PC-9 (cell line): ENCODE results near the gene BMS1. TPM values are rescaled to one million over a fixed set of nuclear protein-coding genes. Genes with fewer than 3 reads are reported as not detected.

Source experiments
- BruUV-seq: library from RNA; stranded (reverse); fragments of 400-500 nt; replicated peaks from 2 replicates; lab custom pipeline; 2021; lab: Mats Ljungman, UMichigan
- CTCF ChIA-PET: fragments of 300-600 bp; sonication (Branson Sonifier 250); formaldehyde crosslinking; loops from one replicate; lab custom pipeline; 2022; ENCODE audit warnings: antibody characterized with exemption; lab: Charles Lee
- POLR2A ChIA-PET: fragments of 300-600 bp; sonication (Branson Sonifier 250); formaldehyde crosslinking; loops from one replicate; lab custom pipeline; 2022; ENCODE audit warnings: antibody characterized with exemption; ENCODE audit not compliant: unreplicated experiment; lab: Charles Lee
- DNase-seq, 2 experiments: peaks; one replicate each; pipeline versions ENCODE4 v3.0.0 to v3.0.0-alpha.2; 2015 to 2022; ENCODE audit warnings: mixed read lengths in 1 of 2
- H2AFZ ChIP-seq: fragments of 200-600 bp; sonication (generic); 2 replicates; pipeline ENCODE4 v1.8.1; 2017; ENCODE audit warnings: antibody characterized with exemption
- H3F3A ChIP-seq: fragments of 200-600 bp; sonication (generic); 2 replicates; pipeline ENCODE4 v1.8.1; 2017; ENCODE audit warnings: antibody characterized with exemption, mild to moderate bottlenecking, low read depth; ENCODE audit not compliant: insufficient read depth
- H3K27ac ChIP-seq: fragments of 200-600 bp; sonication (generic); 2 replicates; pipeline ENCODE4 v1.6.1; 2016; ENCODE audit warnings: mixed run types
- H3K27me3 ChIP-seq: fragments of 200-600 bp; sonication (generic); 2 replicates; pipeline ENCODE4 v1.6.1; 2016; ENCODE audit warnings: low read depth, mixed run types; ENCODE audit not compliant: insufficient read depth
- H3K36me3 ChIP-seq: fragments of 200-600 bp; sonication (generic); 2 replicates; pipeline ENCODE4 v1.6.1; 2016; ENCODE audit warnings: low read depth, mixed run types
- H3K4me1 ChIP-seq: fragments of 200-600 bp; sonication (generic); replicated peaks from 2 replicates; pipeline ENCODE4 v1.6.1; 2016; ENCODE audit warnings: mixed run types; ENCODE audit not compliant: insufficient read depth
- H3K4me2 ChIP-seq: fragments of 200-600 bp; sonication (generic); 2 replicates; pipeline ENCODE4 v1.6.1; 2017; ENCODE audit warnings: mixed run types
- H3K4me3 ChIP-seq: fragments of 200-600 bp; sonication (generic); 2 replicates; pipeline ENCODE4 v1.6.1; 2016; ENCODE audit warnings: mixed run types
- H3K79me2 ChIP-seq: fragments of 200-600 bp; sonication (generic); 2 replicates; pipeline ENCODE4 v1.6.1; 2017; ENCODE audit warnings: low read depth, mixed run types
- H3K9me2 ChIP-seq: fragments of 200-600 bp; sonication (generic); 2 replicates; pipeline ENCODE4 v1.8.1; 2017; ENCODE audit warnings: mild to moderate bottlenecking; ENCODE audit not compliant: insufficient read depth
- H3K9me3 ChIP-seq: fragments of 200-600 bp; sonication (generic); 2 replicates; pipeline ENCODE4 v1.8.1; 2016; ENCODE audit warnings: low read depth; ENCODE audit not compliant: insufficient read depth
- H4K20me1 ChIP-seq: fragments of 200-600 bp; sonication (generic); 2 replicates; pipeline ENCODE4 v1.8.1; 2017; ENCODE audit not compliant: insufficient read depth
- CTCF ChIP-seq: fragments of 200-600 bp; sonication (generic); conservative IDR thresholded peaks from 2 replicates; pipeline ENCODE4 v1.6.1; 2017; ENCODE audit warnings: mixed run types, antibody characterized with exemption, mild to moderate bottlenecking, moderate library complexity
- EZH2 ChIP-seq: fragments of 200-600 bp; sonication (generic); IDR thresholded peaks from 2 replicates; pipeline ENCODE4 v1.8.0; 2017; ENCODE audit warnings: antibody characterized with exemption, low read depth
- intact Hi-C: fragments of 100-400 bp; cut with micrococcal nuclease; formaldehyde crosslinking; loops from one replicate; pipeline ENCODE4 v1.10.0; 2022; ENCODE audit not compliant: unreplicated experiment
- total RNA-seq: library from RNA; stranded (reverse); gene quantifications from 2 replicates; pipeline ENCODE4 v1.2.3, GENCODE V29; 2021

BMS1 gene
- total RNA-seq, 1 experiment from 2014 or later, result 20.0 TPM

GRCh38 chr10:42776681-42777080 lies 5.9 kb upstream of the BMS1 start:
- 0 out of 2 replicates have a peak, but pooled peaks cover 2% of the 10 kb centered on the region for H3K79me2 ChIP-seq
- BruUV-seq, result no TSS peak
- no peak overlapping the region for H3K4me3 ChIP-seq
- no peaks in the 10 kb centered on the region for H3K9me2 ChIP-seq
- no peak overlapping the region for H2AFZ ChIP-seq
- H3K4me2 ChIP-seq, result no peak overlapping the region
- peaks cover 26% of the 10 kb centered on the region for H3K27me3 ChIP-seq
- no peak overlapping the region for H3K27ac ChIP-seq
- CTCF ChIA-PET, result no interaction called here
- H3K9me3 ChIP-seq, result no peaks in the 10 kb centered on the region
- POLR2A ChIA-PET, result no interaction called here
- intact Hi-C loops, result no loop called here
- 0 out of 2 replicates have a peak, but pooled peaks cover 2% of the 10 kb centered on the region for H3K4me1 ChIP-seq
- TF ChIP-seq EZH2, result no peak
- TF ChIP-seq CTCF, result no peak
- no peaks in the 10 kb centered on the region for H3F3A ChIP-seq
- no peaks in the 10 kb centered on the region for H3K36me3 ChIP-seq
- H4K20me1 ChIP-seq, result no peaks in the 10 kb centered on the region
- DNase-seq, result no peak

DNA sequence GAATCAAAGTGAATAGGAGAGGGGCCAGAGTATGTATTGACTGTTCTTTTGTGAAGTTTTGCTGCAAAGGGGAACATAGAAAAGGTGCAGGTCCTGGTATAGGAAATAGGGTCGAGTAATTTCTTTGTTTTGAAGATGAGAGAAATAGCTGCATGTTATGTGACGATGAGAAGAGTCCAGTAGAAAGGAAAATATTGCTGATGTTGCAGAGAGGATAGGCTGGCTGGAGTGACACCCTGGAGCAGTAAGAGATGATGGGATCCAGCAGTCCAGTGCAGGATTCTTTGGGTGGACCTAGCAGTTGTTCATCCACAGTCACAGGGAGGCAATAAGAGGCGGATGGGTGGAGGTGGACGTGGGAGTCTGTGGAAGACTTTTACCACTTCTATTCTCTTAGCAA lies 2.1 kb upstream of the BMS1 start:
- peaks cover 8% of the 10 kb centered on the region for H3K36me3 ChIP-seq
- no peak for DNase-seq
- ChIA-PET POLR2A (no interaction called here), CTCF (no interaction called here)
- peaks cover 14% of the 10 kb centered on the region for H3K4me1 ChIP-seq
- H3F3A ChIP-seq, result no peaks in the 10 kb centered on the region
- H3K27me3 ChIP-seq, result peaks cover 17% of the 10 kb centered on the region
- no peaks in the 10 kb centered on the region for H4K20me1 ChIP-seq
- no peak overlapping the region for H3K4me2 ChIP-seq
- no peaks in the 10 kb centered on the region for H3K9me2 ChIP-seq
- H3K27ac ChIP-seq, result no peak overlapping the region
- no TSS peak for BruUV-seq
- no peak overlapping the region for H3K4me3 ChIP-seq
- H3K9me3 ChIP-seq, result no peaks in the 10 kb centered on the region
- intact Hi-C loops, result no loop called here
- H3K79me2 ChIP-seq, result peaks cover 26% of the 10 kb centered on the region
- TF ChIP-seq EZH2 (no peak), CTCF (no peak)
- no peak overlapping the region for H2AFZ ChIP-seq

- peaks cover 2% of the 10 kb centered on the region; the same call in 1 of the 2 replicates for H3K27me3 ChIP-seq
- BruUV-seq, result TSS peak; percentile 88
- H3F3A ChIP-seq, result no peaks in the 10 kb centered on the region
- H2AFZ ChIP-seq, result peak overlapping the region; percentile 92
- no peaks in the 10 kb centered on the region for H3K9me2 ChIP-seq
- ChIA-PET CTCF (no interaction called here), POLR2A (interaction anchor here (0.5 kb wide), 1 partner anchor 12 kb away, joined by 7 read pairs; no protein-coding TSS in a partner anchor)
- H3K4me3 ChIP-seq, result peak overlapping the region; percentile 96
- peaks cover 14% of the 10 kb centered on the region for H3K4me1 ChIP-seq
- intact Hi-C loops, result loop anchor here (1.0 to 2.0 kb wide), 4 partner anchors 21 to 229 kb away; partner anchors contain the start of gene ZNF33B
- no peaks in the 10 kb centered on the region for H3K9me3 ChIP-seq
- TF ChIP-seq CTCF, result no peak
- TF ChIP-seq EZH2, result no peak
- no peak for DNase-seq
- H3K79me2 ChIP-seq, result peaks cover 30% of the 10 kb centered on the region
- H3K4me2 ChIP-seq, result peak overlapping the region; percentile 97
- no peaks in the 10 kb centered on the region; the same call in 1 of the 2 replicates for H4K20me1 ChIP-seq
- peaks cover 15% of the 10 kb centered on the region for H3K36me3 ChIP-seq
- H3K27ac ChIP-seq, result peak overlapping the region; percentile 80
Observed at GRCh38 chr10:42781893-42782445, 626 bp upstream of the BMS1 start.
